CD4-positive, alpha-beta T cell treated with Interleukin-4 for 4 hours (primary cell): ENCODE results near the gene PTCRA.
"Not testable (repeated sequence)": the region's sequence is repeated elsewhere in the genome, so short reads cannot be mapped to it uniquely, and the experiment has no call there.

Experiments
- DNase-seq: peaks from one replicate; pipeline ENCODE4 v3.0.0-alpha.2; 2020

Gene PTCRA, protein sequence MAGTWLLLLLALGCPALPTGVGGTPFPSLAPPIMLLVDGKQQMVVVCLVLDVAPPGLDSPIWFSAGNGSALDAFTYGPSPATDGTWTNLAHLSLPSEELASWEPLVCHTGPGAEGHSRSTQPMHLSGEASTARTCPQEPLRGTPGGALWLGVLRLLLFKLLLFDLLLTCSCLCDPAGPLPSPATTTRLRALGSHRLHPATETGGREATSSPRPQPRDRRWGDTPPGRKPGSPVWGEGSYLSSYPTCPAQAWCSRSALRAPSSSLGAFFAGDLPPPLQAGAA

DNA sequence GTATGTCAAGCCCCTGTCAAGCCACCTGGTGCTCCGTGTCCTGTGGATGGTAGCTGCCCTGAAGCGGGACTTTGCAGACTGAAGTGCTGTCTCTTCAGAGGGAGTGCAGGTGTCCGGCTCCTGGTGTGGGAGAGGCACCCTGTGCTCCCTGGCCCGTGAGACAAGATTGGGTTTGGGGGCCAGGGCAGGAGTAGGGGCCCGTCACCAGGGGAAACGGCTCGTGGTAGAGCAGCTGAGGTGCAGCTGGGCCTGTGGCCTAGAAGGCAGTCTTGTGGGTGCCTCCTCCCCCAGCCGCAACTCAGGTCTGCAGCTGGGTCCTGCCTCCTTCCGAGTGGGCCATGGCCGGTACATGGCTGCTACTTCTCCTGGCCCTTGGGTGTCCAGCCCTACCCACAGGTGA, at the start of gene PTCRA:
Gene PTCRA (plus strand): TSS at position 322 of the 400 bp plus-strand sequence. CDS start 17 bp downstream, at position 339.
- no peak for DNase-seq

DNA sequence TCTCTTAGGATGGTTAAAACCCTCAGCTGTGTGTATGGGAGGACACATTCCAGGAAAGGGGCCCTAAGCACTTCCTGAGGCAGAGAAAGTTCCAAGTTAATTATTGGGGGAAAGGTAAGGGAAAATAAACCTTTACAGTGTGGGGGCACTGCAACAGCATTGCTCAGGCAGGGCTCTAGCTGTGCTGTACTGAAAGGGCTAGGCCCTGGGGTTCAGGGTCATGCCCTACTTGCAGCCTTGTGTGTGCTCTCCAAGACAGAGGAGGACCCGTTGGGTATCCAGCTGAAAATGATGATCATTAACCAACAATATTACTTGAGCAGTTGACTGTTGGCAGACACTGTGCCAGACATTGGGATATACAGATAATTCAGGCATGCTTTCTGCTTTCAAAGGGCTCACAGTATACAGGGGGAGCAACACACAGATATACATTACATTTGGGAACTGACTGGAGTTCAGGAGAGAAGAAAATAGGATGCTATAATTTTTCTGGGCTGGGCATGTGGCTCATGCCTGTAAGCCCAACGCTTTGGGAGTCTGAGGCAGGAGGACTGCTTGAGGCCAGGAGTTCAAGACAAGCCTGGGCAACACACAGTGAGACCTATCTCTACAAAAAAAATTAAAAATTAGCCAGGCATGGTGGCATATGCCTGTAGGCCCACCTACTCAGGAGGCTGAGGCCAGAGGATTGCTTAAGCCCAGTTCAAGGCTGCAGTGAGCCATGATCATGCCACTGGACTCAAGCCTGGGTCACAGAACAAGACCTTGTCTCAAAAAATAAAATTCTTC, 45.5 kb upstream of the PTCRA start:
- DNase-seq: no peak

DNA sequence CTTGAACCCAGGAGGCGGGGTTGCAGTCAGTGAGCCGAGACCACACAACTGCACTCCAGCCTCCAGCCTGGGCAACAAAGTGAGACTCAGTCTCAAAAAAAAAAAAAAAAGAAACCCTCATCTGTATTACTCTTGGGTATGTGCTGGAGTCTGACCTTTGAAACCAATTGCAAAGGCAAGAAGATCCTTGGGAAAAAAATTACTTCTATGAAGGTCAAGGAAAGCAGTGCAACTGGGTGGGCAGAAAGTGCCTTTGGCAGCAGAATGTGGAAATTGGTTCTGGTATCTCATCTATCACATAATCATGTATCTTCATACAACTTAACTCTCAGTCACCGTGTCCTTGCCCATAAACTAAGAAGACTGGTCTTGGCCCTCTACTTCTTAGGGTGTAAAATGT, 44.1 kb upstream of the PTCRA start:
- DNase-seq: no peak

DNA sequence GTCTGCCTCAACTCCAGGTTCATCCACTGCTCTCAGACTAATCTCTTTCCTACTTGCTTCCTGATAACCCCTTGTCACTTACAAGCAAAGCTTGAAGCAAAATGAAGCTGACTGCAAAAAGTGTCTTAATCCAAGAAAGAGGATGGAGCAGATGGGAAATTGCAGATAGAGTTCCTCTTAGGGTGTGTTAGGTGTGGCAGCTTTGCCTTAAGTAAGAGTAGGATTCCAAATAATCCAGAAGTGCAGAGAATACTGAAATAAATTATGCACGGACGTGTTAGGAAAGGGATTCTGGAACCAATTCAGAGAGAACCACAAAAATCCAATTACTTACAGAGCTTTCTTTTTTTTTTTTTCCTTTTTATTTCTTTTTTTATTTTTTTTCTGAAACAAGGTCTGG, 42.5 kb upstream of the PTCRA start:
- DNase-seq: no peak

DNA sequence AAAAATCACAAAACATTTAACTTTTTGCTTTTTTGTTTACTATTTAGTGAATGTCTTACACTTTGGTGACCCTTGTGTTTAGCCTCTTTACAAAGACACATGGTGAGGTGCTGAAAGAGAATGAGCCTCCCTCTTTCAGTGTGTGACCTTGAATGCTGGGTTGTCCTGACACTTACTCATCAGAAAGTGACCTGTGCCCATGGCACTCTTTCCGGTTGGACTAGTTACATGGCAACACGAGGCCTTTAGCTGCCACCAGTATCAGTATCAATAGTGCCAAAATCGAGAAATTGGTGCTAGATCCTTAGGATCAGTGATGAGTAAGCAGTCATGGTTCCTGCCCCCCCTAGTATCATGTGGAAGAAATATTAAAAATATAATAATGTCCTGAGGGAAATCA, 38.2 kb upstream of the PTCRA start:
- no peak for DNase-seq

DNA sequence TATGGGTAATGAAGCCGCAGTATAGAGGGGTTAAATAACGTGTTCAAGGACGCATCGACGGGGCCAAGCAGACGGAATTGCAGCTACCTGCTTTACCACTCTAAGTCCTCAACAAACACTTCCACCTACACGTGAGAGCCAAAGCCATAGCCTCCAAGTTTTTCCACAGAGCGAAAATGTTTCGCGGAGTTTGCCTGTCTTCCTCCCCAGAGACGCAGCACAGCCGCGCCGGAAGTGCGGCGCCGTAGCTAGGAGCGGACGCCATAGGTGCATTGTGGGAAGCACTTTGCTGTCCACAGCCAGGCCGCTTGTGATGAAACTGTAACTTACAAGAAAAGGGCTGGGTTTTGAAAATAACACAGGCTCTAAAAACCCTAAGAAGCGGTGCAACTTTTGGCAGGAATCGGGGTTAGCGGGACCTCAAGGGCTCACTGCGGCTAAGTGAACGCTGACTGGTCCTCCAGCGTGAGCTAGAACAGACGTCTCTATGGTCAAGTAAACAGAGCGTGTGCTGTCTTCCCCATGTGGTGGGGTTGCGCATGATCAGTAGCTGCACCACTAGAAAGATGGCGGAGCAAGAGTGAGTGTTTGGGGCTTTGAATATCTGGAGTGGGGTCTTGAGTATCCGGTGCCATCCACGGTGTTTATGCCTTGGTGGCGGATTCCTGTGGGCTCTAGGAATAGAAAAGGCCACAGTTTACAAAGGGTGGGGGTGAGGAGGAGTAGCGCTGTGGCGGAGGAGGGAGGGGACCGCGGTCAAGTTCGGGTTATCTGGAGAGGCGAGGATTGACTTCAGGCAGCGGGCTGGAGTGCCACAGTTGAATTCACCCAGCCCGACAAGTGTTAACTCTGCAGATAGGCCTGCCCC, 36.2 kb upstream of the PTCRA start, which contains the start of gene RPL7L1:
Gene RPL7L1 (plus strand): TSS at position 245 of the 868 bp plus-strand sequence. CDS start 295 bp downstream, at position 540.
- DNase-seq: peak; percentile 91

DNA sequence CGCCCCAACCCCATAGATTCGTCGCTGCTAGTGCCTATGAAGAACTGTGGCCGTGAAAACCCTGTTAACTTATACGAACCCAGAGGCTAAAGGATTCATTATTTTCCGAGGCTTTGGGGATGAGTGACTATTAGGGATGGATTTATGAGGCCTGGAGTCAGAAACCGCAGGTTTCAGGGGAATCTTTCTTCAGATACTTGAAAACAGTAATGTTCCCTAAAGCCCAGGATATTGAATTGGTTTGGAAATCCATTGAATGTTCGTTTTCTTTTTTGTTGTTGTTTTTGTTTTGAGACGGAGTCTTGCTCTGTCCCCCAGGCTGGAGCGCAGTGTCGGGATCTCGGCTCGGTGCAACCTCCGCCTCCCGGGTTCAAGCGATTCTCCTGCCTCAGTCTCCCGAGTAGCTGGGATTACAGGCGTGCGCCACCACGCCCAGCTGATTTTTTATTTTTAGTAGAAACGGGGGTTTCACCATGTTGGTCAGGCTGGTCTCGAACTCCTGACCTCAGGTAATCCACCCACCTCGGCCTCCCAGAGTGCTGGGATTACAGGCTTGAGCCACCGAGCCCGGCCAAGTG, 35.5 kb upstream of the PTCRA start:
- not testable (repeated sequence) for DNase-seq

DNA sequence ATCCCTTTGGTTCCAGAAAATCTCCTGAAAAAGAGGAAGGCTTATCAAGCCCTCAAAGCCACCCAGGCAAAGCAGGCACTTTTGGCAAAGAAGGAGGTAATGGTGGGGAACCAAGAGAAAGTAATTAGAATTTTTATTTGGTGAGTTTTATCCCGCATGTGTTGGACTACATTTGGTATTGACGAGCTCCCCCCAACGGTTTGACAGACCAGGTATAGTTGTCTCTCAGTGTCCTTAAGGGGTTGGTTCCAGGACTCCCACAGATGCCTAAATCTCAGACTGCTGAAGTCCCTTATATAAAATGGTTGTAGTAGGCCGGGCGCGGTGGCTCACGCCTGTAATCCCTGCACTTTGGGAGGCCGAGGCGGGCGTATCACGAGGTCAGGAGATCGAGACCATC, 35.0 kb upstream of the PTCRA start:
- DNase-seq: peak; percentile 10

DNA sequence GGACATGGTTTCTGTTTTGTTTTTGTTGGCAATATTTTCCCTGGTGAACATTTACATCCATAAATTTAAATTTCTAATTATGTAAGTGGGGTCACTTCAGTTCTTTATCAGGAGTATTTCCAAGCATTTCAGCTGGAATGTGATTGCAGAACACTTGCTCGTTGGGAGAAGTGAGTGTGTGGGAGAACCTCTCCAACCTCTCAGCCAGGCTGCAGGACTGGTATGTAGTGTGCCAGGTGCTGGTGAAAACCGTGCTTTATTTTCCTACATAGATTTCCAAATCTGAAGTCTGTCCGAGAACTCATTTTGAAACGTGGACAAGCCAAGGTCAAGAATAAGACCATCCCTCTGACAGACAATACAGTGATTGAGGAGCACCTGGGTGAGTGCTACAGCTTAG, 30.2 kb upstream of the PTCRA start:
- DNase-seq: no peak

DNA sequence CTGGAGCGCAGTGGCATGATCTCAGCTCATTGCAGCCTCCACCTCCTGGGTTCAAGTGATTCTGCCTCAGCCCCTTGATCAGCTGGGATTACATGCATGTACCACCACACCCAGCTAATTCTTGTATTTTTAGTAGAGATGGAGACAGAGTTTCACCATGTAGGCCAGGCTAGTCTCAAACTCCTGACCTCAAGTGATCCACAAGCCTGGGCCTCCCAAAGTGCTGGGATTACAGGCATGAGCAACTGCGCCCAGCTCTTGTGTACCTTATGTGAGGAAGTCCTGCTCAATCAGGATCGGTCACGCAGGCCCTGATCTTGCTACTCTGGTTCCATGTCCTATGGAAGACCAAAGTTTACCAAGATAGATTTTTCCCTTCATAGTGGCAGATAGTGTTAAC, 27.7 kb upstream of the PTCRA start:
- not testable (repeated sequence) for DNase-seq

DNA sequence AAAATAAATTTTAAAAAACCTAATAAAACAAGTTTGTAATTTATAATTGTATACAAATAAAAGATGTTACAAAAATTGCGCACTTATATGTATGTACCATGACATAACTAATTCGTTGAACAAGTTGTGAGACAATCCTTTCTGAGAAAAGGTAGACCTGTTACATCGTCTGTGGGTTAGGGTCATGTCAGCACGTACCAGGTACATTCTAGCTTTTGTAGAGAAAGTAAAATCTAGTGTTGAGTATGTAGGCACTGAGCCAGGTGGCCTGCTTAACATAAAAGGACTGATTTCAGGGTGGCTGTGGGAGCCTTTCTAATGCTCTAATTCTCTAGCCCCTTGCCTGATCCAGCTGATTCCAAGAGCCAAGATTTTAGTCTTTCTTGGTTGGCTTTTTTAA, 26.0 kb upstream of the PTCRA start:
- no peak for DNase-seq

DNA sequence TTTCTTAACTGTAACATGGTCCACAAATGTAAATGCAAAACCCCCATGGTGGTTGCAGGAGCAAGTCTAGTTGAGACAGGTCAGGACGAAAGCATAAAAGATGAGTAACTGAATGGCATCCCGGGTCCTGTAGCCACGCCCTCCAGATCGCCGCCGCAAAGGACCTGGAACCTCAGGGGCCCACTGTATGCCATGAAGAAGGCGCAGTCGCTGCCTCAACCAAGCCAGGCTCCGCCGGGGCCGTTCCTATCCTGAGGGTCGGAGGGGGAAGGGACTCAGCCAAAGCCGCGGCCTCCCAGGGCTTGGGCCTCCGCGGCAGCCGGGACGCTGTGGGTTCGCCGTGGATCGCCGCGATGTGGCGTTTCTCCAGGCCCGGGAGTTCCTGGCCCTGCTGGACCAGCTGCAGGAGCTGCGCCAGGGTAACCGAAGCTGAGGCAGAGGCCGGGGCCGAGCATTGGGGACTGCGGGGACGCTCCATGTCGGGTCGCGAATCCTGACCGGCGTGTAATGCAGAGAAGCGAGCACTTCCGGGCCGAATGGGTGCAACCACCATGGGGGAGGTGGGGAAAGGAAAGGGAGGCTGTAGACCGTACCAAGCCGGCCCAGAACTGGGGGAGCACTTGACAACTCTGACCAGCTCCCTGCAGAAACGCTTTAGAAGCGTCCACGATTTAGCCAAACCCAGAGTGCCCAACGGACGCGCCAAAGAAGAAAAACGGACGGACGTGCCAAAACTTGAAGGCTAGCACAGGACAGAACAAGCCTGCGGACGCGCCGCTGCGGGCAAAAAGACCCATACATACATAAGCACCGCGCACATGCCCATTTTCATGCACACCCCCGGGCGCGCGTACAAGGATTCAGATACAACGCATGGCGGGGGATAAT, 25.3 kb upstream of the PTCRA start:
- peak; percentile 92 for DNase-seq

DNA sequence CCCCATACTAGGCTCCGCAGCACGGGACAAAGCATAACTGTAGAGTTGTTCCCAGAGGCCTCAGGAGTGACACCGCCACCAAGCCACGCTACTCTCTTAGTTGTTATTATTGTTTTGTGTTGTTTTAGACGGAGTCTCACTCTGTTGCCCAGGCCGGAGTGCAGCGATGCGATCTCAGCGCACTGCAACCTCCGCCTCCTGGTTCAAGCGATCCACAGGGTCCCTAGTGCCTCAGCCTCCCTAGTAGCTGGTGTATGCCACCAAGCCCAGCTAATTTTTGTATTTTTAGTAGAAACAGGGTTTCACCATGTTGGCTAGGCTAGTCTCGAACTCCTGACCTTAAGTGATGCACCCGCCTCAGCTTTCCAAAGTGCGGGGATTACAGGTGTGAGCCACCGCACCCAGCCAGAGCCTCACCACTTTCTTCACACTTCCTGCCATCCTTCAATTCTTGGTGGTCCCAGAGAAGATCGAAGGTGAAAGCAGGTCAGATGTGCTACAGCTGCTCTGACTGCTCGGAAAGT, 24.6 kb upstream of the PTCRA start:
- DNase-seq: no peak

DNA sequence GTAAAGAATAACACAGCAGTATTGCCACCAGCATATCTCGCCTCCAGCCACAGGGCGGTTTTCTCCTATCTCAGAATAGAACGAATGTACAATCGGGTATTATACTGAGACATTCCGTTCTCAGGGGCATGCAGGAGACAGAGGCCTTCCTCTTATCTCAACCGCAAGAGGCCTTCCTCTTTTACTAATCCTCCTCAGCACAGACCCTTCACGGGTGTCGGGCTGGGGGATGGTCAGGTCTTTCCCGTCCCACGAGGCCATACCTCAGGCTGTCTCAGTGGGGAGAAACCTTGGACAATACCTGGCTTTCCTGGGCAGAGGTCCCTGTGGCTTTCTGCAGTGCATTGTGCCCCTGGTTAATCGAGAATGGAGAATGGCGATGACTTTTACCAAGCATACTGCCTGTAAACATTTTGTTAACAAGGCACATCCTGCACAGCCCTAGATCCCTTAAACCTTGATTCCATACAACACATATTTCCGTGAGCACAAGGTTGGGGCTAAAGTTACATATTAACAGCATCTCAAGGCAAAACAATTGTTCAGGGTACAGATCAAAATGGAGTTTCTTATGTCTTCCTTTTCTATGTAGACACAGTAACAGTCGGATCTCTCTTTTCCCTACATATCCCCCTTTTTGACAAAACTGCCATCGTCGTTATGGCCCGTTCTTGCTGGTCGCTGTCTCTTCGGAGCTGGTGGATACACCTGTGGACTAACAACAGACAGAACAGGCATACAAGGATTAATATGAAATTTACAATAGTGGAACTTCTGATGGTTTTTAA, 21.6 kb upstream of the PTCRA start:
- not testable (repeated sequence) for DNase-seq

DNA sequence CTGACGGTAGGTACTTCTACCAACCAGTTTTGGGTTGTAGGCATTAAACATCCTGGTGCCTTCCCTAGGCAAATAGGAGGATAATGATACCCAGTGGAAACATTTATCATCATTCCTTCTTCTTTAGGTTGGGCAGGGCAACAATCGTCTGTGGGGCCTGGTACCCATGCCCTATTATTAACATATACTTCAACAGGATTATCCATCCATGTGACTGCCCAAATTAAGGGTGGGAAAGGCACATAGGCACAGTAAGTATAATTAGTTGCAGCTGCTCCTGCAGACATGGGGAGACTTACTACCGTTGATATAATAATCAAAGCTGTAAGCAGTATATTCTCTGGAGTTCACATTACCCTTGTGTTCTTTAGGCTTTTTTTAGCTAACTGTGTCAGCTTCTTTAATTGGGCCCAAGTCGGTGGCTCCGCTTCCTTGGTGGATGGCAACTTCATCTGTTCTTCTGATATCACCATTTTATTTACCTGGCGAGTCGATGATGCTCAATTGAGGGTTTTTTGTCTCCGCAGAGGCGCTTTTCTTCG, 19.6 kb upstream of the PTCRA start:
- no peak for DNase-seq

DNA sequence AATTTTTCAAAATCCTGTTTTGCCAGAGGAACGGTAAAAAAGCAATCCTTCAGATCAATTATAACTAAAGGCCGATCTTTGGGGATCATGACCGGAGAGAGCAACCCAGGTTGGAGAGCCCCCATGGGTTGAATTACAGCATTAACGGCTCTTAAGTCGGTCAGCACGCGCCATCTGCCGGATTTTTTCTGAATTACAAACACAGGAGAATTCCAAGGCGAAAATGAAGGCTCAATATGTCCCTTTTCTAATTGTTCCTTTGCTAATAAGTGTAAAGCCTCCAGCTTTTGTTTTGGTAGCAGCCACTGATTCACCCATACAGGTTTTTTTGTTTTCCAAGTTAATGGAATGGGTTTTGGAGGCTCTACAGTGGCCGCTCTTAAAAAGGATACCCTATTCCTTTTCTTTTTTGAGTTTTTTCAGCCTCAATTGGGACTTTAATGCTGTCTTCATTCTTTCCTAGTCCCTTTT, 16.9 kb upstream of the PTCRA start:
- DNase-seq: peak; percentile 77

DNA sequence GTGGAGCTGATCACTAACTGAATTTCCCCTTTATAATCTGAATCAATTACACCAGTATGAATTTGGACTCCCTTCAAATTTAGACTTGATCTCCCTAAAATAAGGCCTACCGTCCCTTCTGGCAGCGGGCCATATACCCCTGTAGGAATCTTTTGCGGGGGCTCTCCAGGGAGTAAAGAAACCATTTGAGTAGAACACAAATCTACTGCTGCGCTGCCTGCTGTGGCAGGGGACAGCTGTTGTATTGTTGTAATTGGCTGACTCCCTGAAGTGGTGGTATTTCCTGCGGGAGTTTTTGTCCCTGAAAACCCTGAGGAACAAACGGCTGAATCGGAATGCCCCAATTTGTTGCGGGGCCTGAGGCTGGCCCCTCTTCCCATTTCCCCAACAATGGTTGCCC, 16.0 kb upstream of the PTCRA start:
- no peak for DNase-seq

DNA sequence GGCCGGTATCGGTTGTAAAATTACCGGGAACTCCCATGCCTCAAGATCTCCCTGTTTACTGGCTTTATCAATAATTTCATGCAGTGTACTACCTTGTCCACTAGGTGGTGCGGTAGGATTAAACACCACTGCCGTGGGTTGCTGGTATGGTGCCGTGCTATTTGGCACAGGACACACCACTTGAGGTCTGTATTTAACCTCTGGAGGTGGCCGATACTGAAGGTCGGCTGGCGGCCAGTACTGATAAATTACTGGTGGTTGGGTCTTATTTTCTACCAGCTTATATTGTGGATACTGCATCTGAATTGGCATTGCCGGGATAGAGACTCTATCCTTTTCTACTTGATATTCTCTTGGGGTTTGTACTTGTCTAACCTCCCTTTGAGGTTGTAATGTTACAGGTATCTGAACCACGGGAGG, 14.3 kb upstream of the PTCRA start:
- peak; percentile 84 for DNase-seq

DNA sequence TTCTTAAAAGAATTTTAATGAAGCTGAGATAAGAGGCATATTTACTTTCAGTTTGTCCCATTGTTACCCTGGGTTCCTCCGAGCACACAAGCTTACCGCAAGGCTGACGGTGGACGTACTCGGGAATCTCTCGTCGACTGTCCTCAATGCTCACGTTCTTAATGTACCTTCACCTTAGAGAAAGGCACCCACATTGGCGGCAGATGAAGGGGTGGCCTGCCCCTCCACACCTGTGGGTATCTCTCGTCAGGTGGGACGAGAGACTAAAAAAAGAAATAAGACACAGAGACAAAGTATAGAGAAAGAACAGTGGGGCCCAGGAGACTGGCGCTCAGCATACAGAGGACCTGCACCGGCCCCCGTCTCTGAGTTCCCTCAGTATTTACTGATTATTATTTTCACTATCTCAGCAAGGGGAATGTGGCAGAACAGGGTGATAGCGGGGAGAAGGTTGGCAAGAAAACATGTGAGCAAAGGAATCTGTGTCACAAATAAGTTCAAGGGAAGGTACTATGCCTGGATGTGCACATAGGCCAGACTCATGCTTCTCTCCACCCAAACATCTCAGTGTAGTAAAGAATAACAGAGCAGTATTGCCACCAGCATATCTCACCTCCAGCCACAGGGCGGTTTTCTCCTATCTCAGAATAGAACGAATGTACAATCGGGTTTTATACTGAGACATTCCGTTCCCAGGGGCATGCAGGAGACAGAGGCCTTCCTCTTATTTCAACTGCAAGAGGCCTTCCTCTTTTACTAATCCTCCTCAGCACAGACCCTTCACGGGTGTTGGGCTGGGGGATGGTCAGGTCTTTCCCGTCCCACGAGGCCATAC, 13.2 kb upstream of the PTCRA start:
- not testable (repeated sequence) for DNase-seq
